ENCODE results near the gene FKBP8. TPM values are rescaled to one million over a fixed set of nuclear protein-coding genes. Genes with fewer than 3 reads are reported as not detected.

Gene FKBP8
- polyA plus RNA-seq, 3 donors, result 78.0 to 159 (median 81.2) TPM

DNA sequence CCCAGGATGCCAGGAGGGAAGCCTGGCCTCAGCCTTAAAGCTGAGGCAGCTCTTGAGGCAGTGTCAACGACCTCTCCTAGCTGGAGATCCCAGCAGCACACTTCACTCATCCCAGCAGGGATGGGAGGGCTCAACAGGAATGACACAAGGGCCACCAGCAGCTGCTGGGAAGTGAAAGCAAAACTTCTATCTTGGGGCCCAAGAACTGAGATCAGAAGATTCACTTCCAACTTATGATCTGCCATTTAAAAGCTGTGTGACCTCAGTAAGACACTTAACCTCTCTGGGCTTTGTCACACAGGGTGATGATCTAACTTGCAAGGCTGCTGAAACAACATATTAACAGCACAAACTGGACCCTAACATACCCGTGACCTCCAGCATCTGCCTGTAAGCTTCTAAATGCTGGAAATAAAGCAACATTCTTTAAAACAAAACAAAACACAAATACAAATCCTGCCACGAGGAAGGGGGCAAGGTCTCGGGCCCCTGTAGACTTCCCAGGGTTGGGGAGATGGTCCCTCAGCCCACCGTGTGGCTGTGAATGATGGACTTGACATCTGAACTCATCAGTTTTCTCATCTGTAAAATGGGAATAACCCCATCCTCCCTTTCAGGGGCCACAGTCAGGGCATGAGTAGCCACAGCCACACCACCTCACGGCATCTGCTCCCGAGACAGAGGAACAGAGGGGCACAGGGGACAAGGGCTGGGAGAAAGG lies 44.2 kb downstream of the FKBP8 start:
- H3K4me2 ChIP-seq (replicated peaks; ENCODE audit: extremely low read depth, low read length, poor library complexity, severe bottlenecking), result no peak overlapping the region
- H3K27ac ChIP-seq (ENCODE audit: low read depth in 1 of 2, low read length in 2 of 2), result peak overlapping the region; percentile 41 to 98

DNA sequence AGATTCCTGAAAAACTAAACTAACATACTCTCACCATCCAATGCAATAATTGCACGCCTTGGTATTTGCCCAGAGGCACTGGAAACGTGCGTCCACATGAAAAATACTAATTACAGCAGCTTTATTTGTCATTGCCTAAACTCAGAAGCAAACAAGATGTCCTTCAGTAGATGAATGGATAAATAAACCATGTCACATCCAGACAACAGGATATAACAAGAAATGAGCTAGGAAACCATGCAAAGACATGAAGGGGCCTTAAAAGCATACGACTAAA lies 46.5 kb downstream of the FKBP8 start:
- H3K4me2 ChIP-seq (replicated peaks; ENCODE audit: extremely low read depth, low read length, poor library complexity, severe bottlenecking), result peak overlapping the region; percentile 22
- H3K9ac ChIP-seq (ENCODE audit: insufficient read depth, low read length, poor library complexity, severe bottlenecking), result peak overlapping the region; percentile 76
- H3K4me1 ChIP-seq (ENCODE audit: control insufficient read depth in 1 of 2, insufficient read depth in 2 of 2, low read length in 2 of 2), result peaks cover 75 to 87% of the 10 kb centered on the region in 2 donors
- peaks cover 99% of the 10 kb centered on the region for H3K79me2 ChIP-seq (ENCODE audit: insufficient read depth, low read length)
- no peaks in the 10 kb centered on the region for H3K9me3 ChIP-seq (replicated peaks in 1 of 2; ENCODE audit: control insufficient read depth in 1 of 2, insufficient read depth in 1 of 2, low read length in 2 of 2)
- Mint-ChIP-seq H3K9me3 (no peaks in the 10 kb centered on the region), H3K4me1 (peaks cover 89% of the 10 kb centered on the region), H3K4me3 (no peak overlapping the region), H3K27me3 (ENCODE audit: low read depth in 3 of 3) (peaks cover 0 to 2% (median 0%) of the 10 kb centered on the region in 3 donors), H3K36me3 (peaks cover 22 to 28% of the 10 kb centered on the region in 2 donors), H3K27ac (peak overlapping the region; percentile 92 to 98 (median 95))
- H3K36me3 ChIP-seq (replicated peaks in 1 of 2; ENCODE audit: control insufficient read depth in 1 of 2, insufficient read depth in 2 of 2, low read length in 2 of 2), result peaks cover 0 to 18% of the 10 kb centered on the region in 2 donors
- peak overlapping the region; percentile 97 to 98 for H3K27ac ChIP-seq (ENCODE audit: low read depth in 1 of 2, low read length in 2 of 2)
- intact Hi-C loops (cut with micrococcal nuclease), result loop anchor here in 1 of 2 donors (2.0 kb wide), 1 partner anchor 16 kb away; no protein-coding TSS in a partner anchor
- TF ChIP-seq, protein P1, sequence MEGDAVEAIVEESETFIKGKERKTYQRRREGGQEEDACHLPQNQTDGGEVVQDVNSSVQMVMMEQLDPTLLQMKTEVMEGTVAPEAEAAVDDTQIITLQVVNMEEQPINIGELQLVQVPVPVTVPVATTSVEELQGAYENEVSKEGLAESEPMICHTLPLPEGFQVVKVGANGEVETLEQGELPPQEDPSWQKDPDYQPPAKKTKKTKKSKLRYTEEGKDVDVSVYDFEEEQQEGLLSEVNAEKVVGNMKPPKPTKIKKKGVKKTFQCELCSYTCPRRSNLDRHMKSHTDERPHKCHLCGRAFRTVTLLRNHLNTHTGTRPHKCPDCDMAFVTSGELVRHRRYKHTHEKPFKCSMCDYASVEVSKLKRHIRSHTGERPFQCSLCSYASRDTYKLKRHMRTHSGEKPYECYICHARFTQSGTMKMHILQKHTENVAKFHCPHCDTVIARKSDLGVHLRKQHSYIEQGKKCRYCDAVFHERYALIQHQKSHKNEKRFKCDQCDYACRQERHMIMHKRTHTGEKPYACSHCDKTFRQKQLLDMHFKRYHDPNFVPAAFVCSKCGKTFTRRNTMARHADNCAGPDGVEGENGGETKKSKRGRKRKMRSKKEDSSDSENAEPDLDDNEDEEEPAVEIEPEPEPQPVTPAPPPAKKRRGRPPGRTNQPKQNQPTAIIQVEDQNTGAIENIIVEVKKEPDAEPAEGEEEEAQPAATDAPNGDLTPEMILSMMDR (IDR thresholded peaks at IDR 0.05), result no peak
- peaks cover 98% of the 10 kb centered on the region for H4K20me1 ChIP-seq (ENCODE audit: insufficient read depth, low read length)
- DNase-seq, result no peak
- H2AFZ ChIP-seq (ENCODE audit: insufficient read depth, low read depth, low read length, poor library complexity, severe bottlenecking), result no peak overlapping the region
- peak overlapping the region in 1 of 3 experiments; percentile 13 for H3K4me3 ChIP-seq (replicated peaks in 1 of 3; ENCODE audit: low read depth in 2 of 3, low read length in 3 of 3)
- no CpG with 5 or more reads among the region's 4 CpGs for WGBS (ENCODE audit: insufficient coverage)
- no peaks in the 10 kb centered on the region for H3K27me3 ChIP-seq (ENCODE audit: control insufficient read depth in 2 of 2, insufficient read depth in 2 of 2, low read length in 2 of 2)

More for the DNA sequence above, 44.2 kb downstream of the FKBP8 start:
- peaks cover 0 to 2% (median 0%) of the 10 kb centered on the region in 3 donors for H3K27me3 Mint-ChIP-seq (ENCODE audit: low read depth in 3 of 3)
- H2AFZ ChIP-seq (ENCODE audit: insufficient read depth, low read depth, low read length, poor library complexity, severe bottlenecking), result no peak overlapping the region
- WGBS (ENCODE audit: insufficient coverage), result 92% methylated on average over 5 of the region's 7 CpGs
- H3K9ac ChIP-seq (ENCODE audit: insufficient read depth, low read length, poor library complexity, severe bottlenecking), result no peak overlapping the region
- H3K79me2 ChIP-seq (ENCODE audit: insufficient read depth, low read length), result peaks cover 91% of the 10 kb centered on the region
- H3K27me3 ChIP-seq (ENCODE audit: control insufficient read depth in 2 of 2, insufficient read depth in 2 of 2, low read length in 2 of 2), result no peaks in the 10 kb centered on the region
- TF ChIP-seq, protein P1 (IDR thresholded peaks at IDR 0.05), result no peak
- H3K36me3 ChIP-seq (replicated peaks in 1 of 2; ENCODE audit: control insufficient read depth in 1 of 2, insufficient read depth in 2 of 2, low read length in 2 of 2), result peaks cover 0 to 13% of the 10 kb centered on the region in 2 donors
- no peak overlapping the region for H3K4me3 ChIP-seq (replicated peaks in 1 of 3; ENCODE audit: low read depth in 2 of 3, low read length in 3 of 3)
- peaks cover 97% of the 10 kb centered on the region for H4K20me1 ChIP-seq (ENCODE audit: insufficient read depth, low read length)
- peak overlapping the region; percentile 12 to 95 (median 72) for H3K27ac Mint-ChIP-seq
- H3K9me3 Mint-ChIP-seq, result no peaks in the 10 kb centered on the region
- H3K9me3 ChIP-seq (replicated peaks in 1 of 2; ENCODE audit: control insufficient read depth in 1 of 2, insufficient read depth in 1 of 2, low read length in 2 of 2), result no peaks in the 10 kb centered on the region
- intact Hi-C loops (cut with micrococcal nuclease), result no loop called here
- peaks cover 21 to 26% of the 10 kb centered on the region in 2 donors for H3K36me3 Mint-ChIP-seq
- peak overlapping the region in 1 of 2 donors; percentile 31 for H3K4me3 Mint-ChIP-seq
- H3K4me1 Mint-ChIP-seq, result peaks cover 99% of the 10 kb centered on the region
- peaks cover 94 to 100% of the 10 kb centered on the region in 2 donors for H3K4me1 ChIP-seq (ENCODE audit: control insufficient read depth in 1 of 2, insufficient read depth in 2 of 2, low read length in 2 of 2)
- peak in 2 of 3 donors; percentile 44 to 59 for DNase-seq
